ENCODE measurements around the gene TSHR.

DNA sequence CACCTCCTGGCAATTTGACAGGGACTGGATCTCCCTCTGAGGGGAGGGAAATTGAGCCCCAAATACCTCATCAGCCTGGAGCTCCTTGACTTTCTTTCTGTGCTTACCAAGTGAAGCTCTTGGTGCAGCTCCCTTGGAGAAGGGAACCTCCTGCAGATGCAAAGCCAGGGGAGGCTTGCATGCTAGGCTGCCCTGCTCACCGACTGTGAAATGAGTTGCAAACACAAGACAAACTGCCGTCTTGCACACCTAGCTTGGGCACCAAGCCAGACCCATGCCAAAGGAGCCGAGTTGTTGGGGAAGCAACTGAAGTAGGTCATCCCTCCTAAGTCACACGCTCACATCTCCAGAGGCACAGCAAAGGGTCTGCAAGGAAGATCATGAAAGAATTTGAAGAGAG lies 170.1 kb downstream of the TSHR start:
- TF ChIP-seq POLR2AphosphoS5 (IDR thresholded peaks at IDR 0.05; ENCODE audit: borderline replicate concordance, low read depth, low read length) (no peak), EZH2 (IDR thresholded peaks at IDR 0.05) (no peak), FOXP2 (optimal IDR thresholded peaks at IDR 0.05; ENCODE audit: control extremely low read depth, extremely low read length, insufficient read depth) (no peak)

Measured in SK-N-MC (cell line).